ENCODE results near the gene CHD2.
"Not testable (repeated sequence)": the region's sequence is repeated elsewhere in the genome, so short reads cannot be mapped to it uniquely, and the experiment has no call there.

The CHD2 gene

GRCh38 chr15:92915766-92916435 is 15.8 kb downstream of the CHD2 start:
- H3K4me1 ChIP-seq (ENCODE audit: insufficient read depth, low read length, poor library complexity, severe bottlenecking), result peaks cover 57% of the 10 kb centered on the region
- no peak overlapping the region for H3K4me3 ChIP-seq (ENCODE audit: low read length, poor library complexity, severe bottlenecking)
- H3K79me2 ChIP-seq (ENCODE audit: insufficient read depth, low read length), result peaks cover 99% of the 10 kb centered on the region
- no peak overlapping the region for H2AFZ ChIP-seq (ENCODE audit: low read length)
- H3K4me2 ChIP-seq (ENCODE audit: low read depth, low read length, poor library complexity, severe bottlenecking), result peak overlapping the region; percentile 71
- no peaks in the 10 kb centered on the region for H3K9me3 ChIP-seq (ENCODE audit: insufficient read depth, low read depth, low read length)
- H3F3A ChIP-seq (ENCODE audit: low read depth), result peaks cover 5% of the 10 kb centered on the region; the same call in 1 of the 2 replicates
- no peaks in the 10 kb centered on the region for H3K9me2 ChIP-seq (replicated peaks; ENCODE audit: low read depth, low read length)
- peaks cover 13% of the 10 kb centered on the region; the same call in 1 of the 2 replicates for H3K36me3 ChIP-seq (ENCODE audit: insufficient read depth, low read length)
- peaks cover 64% of the 10 kb centered on the region for H4K20me1 ChIP-seq (ENCODE audit: insufficient read depth, low read length, poor library complexity, severe bottlenecking)
- H3K9ac ChIP-seq (ENCODE audit: low read depth, low read length, poor library complexity, severe bottlenecking), result no peak overlapping the region
- TF ChIP-seq, protein P1, sequence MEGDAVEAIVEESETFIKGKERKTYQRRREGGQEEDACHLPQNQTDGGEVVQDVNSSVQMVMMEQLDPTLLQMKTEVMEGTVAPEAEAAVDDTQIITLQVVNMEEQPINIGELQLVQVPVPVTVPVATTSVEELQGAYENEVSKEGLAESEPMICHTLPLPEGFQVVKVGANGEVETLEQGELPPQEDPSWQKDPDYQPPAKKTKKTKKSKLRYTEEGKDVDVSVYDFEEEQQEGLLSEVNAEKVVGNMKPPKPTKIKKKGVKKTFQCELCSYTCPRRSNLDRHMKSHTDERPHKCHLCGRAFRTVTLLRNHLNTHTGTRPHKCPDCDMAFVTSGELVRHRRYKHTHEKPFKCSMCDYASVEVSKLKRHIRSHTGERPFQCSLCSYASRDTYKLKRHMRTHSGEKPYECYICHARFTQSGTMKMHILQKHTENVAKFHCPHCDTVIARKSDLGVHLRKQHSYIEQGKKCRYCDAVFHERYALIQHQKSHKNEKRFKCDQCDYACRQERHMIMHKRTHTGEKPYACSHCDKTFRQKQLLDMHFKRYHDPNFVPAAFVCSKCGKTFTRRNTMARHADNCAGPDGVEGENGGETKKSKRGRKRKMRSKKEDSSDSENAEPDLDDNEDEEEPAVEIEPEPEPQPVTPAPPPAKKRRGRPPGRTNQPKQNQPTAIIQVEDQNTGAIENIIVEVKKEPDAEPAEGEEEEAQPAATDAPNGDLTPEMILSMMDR (conservative IDR thresholded peaks at IDR 0.05; ENCODE audit: low read length), result no peak
- no peak for TF ChIP-seq EZH2phosphoT487 (IDR thresholded peaks at IDR 0.05; ENCODE audit: borderline replicate concordance)
- H3K27me3 ChIP-seq (ENCODE audit: insufficient read depth, low read length, poor library complexity, severe bottlenecking), result no peaks in the 10 kb centered on the region

GRCh38 chr15:92917598-92918407 is 17.7 kb downstream of the CHD2 start:
- H3K4me3 ChIP-seq (ENCODE audit: low read length, poor library complexity, severe bottlenecking), result peak overlapping the region; percentile 41
- no peak overlapping the region; the same call in 1 of the 2 replicates for H2AFZ ChIP-seq (ENCODE audit: low read length)
- peaks cover 22% of the 10 kb centered on the region; the same call in 1 of the 2 replicates for H3K36me3 ChIP-seq (ENCODE audit: insufficient read depth, low read length)
- no peaks in the 10 kb centered on the region for H3K9me2 ChIP-seq (replicated peaks; ENCODE audit: low read depth, low read length)
- H3K9me3 ChIP-seq (ENCODE audit: insufficient read depth, low read depth, low read length), result no peaks in the 10 kb centered on the region
- TF ChIP-seq, protein P1 (conservative IDR thresholded peaks at IDR 0.05; ENCODE audit: low read length), result peak; percentile 94
- no peak for TF ChIP-seq EZH2phosphoT487 (IDR thresholded peaks at IDR 0.05; ENCODE audit: borderline replicate concordance)
- peak overlapping the region; percentile 58 for H3K4me2 ChIP-seq (ENCODE audit: low read depth, low read length, poor library complexity, severe bottlenecking)
- peak overlapping the region; percentile 66 for H3K9ac ChIP-seq (ENCODE audit: low read depth, low read length, poor library complexity, severe bottlenecking)
- H4K20me1 ChIP-seq (ENCODE audit: insufficient read depth, low read length, poor library complexity, severe bottlenecking), result peaks cover 70% of the 10 kb centered on the region
- H3K4me1 ChIP-seq (ENCODE audit: insufficient read depth, low read length, poor library complexity, severe bottlenecking), result peaks cover 48% of the 10 kb centered on the region
- no peaks in the 10 kb centered on the region for H3K27me3 ChIP-seq (ENCODE audit: insufficient read depth, low read length, poor library complexity, severe bottlenecking)
- peaks cover 99% of the 10 kb centered on the region for H3K79me2 ChIP-seq (ENCODE audit: insufficient read depth, low read length)
- H3F3A ChIP-seq (ENCODE audit: low read depth), result peaks cover 5% of the 10 kb centered on the region; the same call in 1 of the 2 replicates

DNA sequence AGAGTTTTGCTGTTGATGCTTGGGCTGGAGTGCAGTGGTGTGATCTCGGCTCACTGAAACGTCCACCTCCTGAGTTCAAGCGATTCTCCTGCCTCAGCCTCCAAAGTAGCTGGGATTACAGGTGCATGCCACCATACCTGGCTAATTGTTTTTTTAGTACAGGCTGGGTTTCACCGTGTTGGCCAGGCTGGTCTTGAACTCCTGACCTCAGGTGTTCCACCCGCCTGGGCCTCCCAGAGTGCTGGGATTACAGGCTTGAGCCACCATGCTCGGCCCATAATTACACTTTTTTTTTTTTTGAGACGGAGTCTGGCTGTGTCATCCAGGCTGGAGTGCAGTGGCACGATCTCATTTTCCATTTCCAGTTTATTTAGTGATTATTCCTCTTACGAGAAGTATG is 18.8 kb downstream of the CHD2 start:
- H3K4me1 ChIP-seq (ENCODE audit: insufficient read depth, low read length, poor library complexity, severe bottlenecking), result peaks cover 39% of the 10 kb centered on the region
- not testable (repeated sequence) for H3K9me3 ChIP-seq (ENCODE audit: insufficient read depth, low read depth, low read length); H2AFZ ChIP-seq (ENCODE audit: low read length); H3K4me2 ChIP-seq (ENCODE audit: low read depth, low read length, poor library complexity, severe bottlenecking); H3K9ac ChIP-seq (ENCODE audit: low read depth, low read length, poor library complexity, severe bottlenecking); H3K4me3 ChIP-seq (ENCODE audit: low read length, poor library complexity, severe bottlenecking); H3K27me3 ChIP-seq (ENCODE audit: insufficient read depth, low read length, poor library complexity, severe bottlenecking); H3F3A ChIP-seq (ENCODE audit: low read depth); H3K9me2 ChIP-seq (replicated peaks; ENCODE audit: low read depth, low read length)
- peaks cover 70% of the 10 kb centered on the region for H4K20me1 ChIP-seq (ENCODE audit: insufficient read depth, low read length, poor library complexity, severe bottlenecking)
- H3K36me3 ChIP-seq (ENCODE audit: insufficient read depth, low read length), result peaks cover 31% of the 10 kb centered on the region; the same call in 1 of the 2 replicates
- peaks cover 99% of the 10 kb centered on the region for H3K79me2 ChIP-seq (ENCODE audit: insufficient read depth, low read length)

All from Loucy (cell line).